RWPE1 (cell line): ENCODE data around the gene ACP2.
A peak's percentile ranks its signal among the peaks of the same experiment; 100 is the strongest.

Experiments used
- CTCF ChIA-PET: fragments of 350-600 bp; sonication (Branson Sonifier 250); formaldehyde crosslinking; extraction: SDS; loops from one replicate; lab custom pipeline; 2021; lab: Yijun Ruan, JAX
- POLR2A ChIA-PET: fragments of 400-600 bp; formaldehyde crosslinking; extraction: SDS; loops from one replicate; lab custom pipeline; 2020; ENCODE audit warnings: antibody characterized with exemption; ENCODE audit not compliant: low non-redundant PET; lab: Yijun Ruan, JAX
- DNase-seq: peaks from one replicate; pipeline ENCODE4 v3.0.0; 2012; ENCODE audit warnings: low spot score
- H3K27ac ChIP-seq: fragments of 450-650 bp; 2 replicates; pipeline ENCODE4 v1.5.1; 2017
- CTCF ChIP-seq: fragments of 450-650 bp; conservative IDR thresholded peaks from 2 replicates; pipeline ENCODE4 v1.5.1; 2017; ENCODE audit warnings: low read depth, mild to moderate bottlenecking

ACP2 gene

GRCh38 chr11:47274495-47275235 is 26.1 kb upstream of the ACP2 start:
- ChIA-PET CTCF (no interaction called here), POLR2A (no interaction called here)
- TF ChIP-seq CTCF, result no peak

GRCh38 chr11:47272706-47273105 is 24.1 kb upstream of the ACP2 start:
- POLR2A ChIA-PET, result no interaction called here
- H3K27ac ChIP-seq, result no peak overlapping the region
- no peak for TF ChIP-seq CTCF
- DNase-seq, result no peak
- CTCF ChIA-PET, result interaction anchor here (0.6 to 0.7 kb wide), 2 partner anchors 28 to 38 kb away, joined by 3 to 6 read pairs; no protein-coding TSS in a partner anchor

More at GRCh38 chr11:47274495-47275235, 26.1 kb upstream of the ACP2 start:
- no peak overlapping the region for H3K27ac ChIP-seq
- DNase-seq, result no peak

GRCh38 chr11:47271961-47272661 is 23.5 kb upstream of the ACP2 start:
- no peak overlapping the region for H3K27ac ChIP-seq
- CTCF ChIA-PET, result no interaction called here
- no peak for DNase-seq
- TF ChIP-seq CTCF, result no peak
- POLR2A ChIA-PET, result interaction anchor here (0.7 kb wide), 1 partner anchor 9 kb away, joined by 3 read pairs; no protein-coding TSS in a partner anchor

- no peak for DNase-seq
- CTCF ChIA-PET, result interaction anchor here (0.7 to 1.3 kb wide), 4 partner anchors 13 to 464 kb away, joined by 3 to 6 read pairs (median 4); no protein-coding TSS in a partner anchor
- POLR2A ChIA-PET, result interaction anchor here (0.7 to 0.8 kb wide), 2 partner anchors 10 to 41 kb away, joined by 3 read pairs; no protein-coding TSS in a partner anchor
- no peak for TF ChIP-seq CTCF
- no peak overlapping the region for H3K27ac ChIP-seq
Measured at GRCh38 chr11:47271328-47271727, 22.7 kb upstream of the ACP2 start.

- peak; percentile 31 for TF ChIP-seq CTCF
- peak; percentile 36 for DNase-seq
- peak overlapping the region; percentile 92 for H3K27ac ChIP-seq
- ChIA-PET CTCF (interaction anchor here (0.7 to 1.3 kb wide), 5 partner anchors 12 to 465 kb away, joined by 3 to 6 read pairs (median 3); no protein-coding TSS in a partner anchor), POLR2A (interaction anchor here (0.6 to 0.8 kb wide), 2 partner anchors 14 to 40 kb away, joined by 3 to 4 read pairs; no protein-coding TSS in a partner anchor)
Measured at GRCh38 chr11:47270331-47271271, 22.0 kb upstream of the ACP2 start.
